C4-2B (cell line): ENCODE data around the gene SGCG.
A peak's percentile ranks its signal among the peaks of the same experiment; 100 is the strongest.

Source experiments
- H3K27ac ChIP-seq: fragments of 450-650 bp; 2 replicates; pipeline ENCODE4 v1.5.1; 2017
- CTCF ChIP-seq: fragments of 450-650 bp; conservative IDR thresholded peaks from 2 replicates; pipeline ENCODE4 v1.5.1; 2017; ENCODE audit warnings: mild to moderate bottlenecking
- ZFX ChIP-seq: fragments of 450-650 bp; IDR thresholded peaks from 2 replicates; pipeline ENCODE4 v1.6.1; 2017

SGCG gene

GRCh38 chr13:23349161-23349897, 168.6 kb downstream of the SGCG start:
- TF ChIP-seq ZFX (no peak), CTCF (peak; percentile 33)
- H3K27ac ChIP-seq = no peak overlapping the region

GRCh38 chr13:23350009-23350408, 169.2 kb downstream of the SGCG start:
- no peak for TF ChIP-seq CTCF
- no peak for TF ChIP-seq ZFX
- no peak overlapping the region for H3K27ac ChIP-seq

DNA sequence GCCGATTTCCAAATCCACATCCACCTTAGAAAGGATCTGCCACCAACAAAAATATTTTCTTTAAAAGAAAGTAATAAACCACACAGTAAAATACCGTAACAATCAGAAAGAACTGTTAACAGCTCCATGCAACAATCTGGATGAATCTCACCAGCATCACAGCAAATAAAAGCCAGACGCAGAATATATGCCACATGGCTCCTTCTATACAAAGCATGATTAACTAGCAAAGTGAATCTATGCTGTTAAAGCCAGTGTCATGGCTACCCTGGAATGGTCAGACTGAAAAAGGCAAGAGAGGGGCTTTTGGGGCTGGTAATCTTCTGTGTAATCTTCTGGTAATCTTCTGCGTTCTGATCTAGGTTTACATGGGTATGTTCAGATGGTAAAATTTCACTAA, 171.4 kb downstream of the SGCG start:
- no peak overlapping the region for H3K27ac ChIP-seq
- TF ChIP-seq CTCF = no peak
- TF ChIP-seq ZFX = no peak

DNA sequence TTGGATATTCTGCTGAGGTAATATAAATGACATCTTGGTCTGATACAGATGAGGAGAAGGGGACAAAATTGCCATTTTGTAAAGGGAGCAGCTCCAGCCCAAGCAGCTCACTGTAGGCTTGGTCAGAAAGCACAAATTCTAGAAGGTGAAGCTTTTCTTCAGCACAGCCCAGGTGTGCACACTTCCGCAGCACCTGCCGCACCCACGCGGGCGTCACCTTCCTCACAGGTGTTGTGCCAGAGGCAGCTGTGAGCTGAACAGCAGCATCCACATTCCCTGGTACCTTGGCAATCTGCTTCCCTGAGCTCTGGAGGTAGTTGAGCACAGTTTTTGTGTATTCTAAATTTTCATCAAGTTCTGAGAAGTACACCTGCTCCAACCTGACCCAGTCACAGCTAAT, 173.7 kb downstream of the SGCG start:
- TF ChIP-seq ZFX (no peak), CTCF (no peak)
- no peak overlapping the region for H3K27ac ChIP-seq

DNA sequence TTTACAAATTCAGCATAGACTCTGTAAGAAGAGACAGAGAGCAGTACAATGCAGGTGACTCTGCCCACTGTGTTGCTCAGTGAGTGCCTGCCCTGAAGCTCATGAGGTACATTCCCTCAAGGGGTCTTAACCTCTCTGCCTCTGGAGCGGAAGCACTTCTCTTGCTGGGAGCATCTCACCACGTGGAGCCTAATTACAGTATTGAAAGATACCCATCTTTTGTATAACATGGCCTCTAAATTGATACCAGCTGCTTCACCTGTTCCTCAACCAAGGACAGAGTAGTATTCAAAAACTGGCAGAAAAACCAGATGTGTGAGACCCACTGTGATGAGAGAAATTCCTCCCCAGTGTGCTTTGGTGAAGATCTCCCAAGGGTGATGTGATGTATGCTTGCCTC, 175.6 kb downstream of the SGCG start:
- no peak; the same call in 1 of the 2 replicates for TF ChIP-seq ZFX
- no peak overlapping the region for H3K27ac ChIP-seq

- no peak overlapping the region for H3K27ac ChIP-seq
- TF ChIP-seq ZFX (no peak), CTCF (no peak)
Measured at GRCh38 chr13:23357349-23357748, 176.6 kb downstream of the SGCG start.

DNA sequence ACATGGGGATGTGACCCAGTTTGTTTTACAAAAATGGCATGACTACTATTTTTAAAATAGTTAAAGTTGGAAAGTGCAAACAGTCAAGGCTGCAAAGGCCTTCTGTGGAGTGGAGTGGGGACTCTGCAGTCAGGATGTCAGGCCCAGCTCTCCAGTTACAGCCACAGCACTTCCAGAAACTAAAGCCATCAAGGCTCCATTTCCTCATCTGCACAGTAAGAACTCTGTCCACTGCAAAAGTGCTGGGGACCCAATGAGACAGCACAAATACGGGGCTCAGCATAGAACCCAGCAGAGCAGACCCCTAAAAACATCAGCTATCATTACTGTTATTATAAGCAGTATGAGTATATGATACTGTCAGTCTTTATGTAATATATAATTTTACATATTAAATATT, 179.1 kb downstream of the SGCG start:
- TF ChIP-seq CTCF = no peak
- TF ChIP-seq ZFX = no peak
- H3K27ac ChIP-seq = no peak overlapping the region

- no peak overlapping the region for H3K27ac ChIP-seq
- TF ChIP-seq ZFX = no peak
- no peak for TF ChIP-seq CTCF
Measured at GRCh38 chr13:23365652-23366051, 184.9 kb downstream of the SGCG start.
